Lower leg skin (tissue), 4 donors: ENCODE results near the gene TET1. TPM values are rescaled to one million over a fixed set of nuclear protein-coding genes. Genes with fewer than 3 reads are reported as not detected.

ENCODE experiments used
- DNase-seq, 2 donors: peaks; one replicate each; pipeline ENCODE4 v3.0.0-alpha.2; 2019; ENCODE audit warnings: low spot score in 2 of 2
- H3K4me3 ChIP-seq: fragments of 200-600 bp; sonication (generic); 2 replicates; pipeline ENCODE4 v1.5.1; 2017; ENCODE audit warnings: mild to moderate bottlenecking, low read depth; ENCODE audit not compliant: poor library complexity, severe bottlenecking
- POLR2A ChIP-seq, 2 donors: fragments of 450-650 bp; IDR thresholded peaks; one replicate each; pipeline ENCODE4 v1.6.1; 2016 to 2017; ENCODE audit warnings: antibody characterized with exemption in 2 of 2, mild to moderate bottlenecking in 1 of 2, moderate library complexity in 1 of 2
- WGBS, 2 donors: methylation state at CpG; one replicate each; pipeline ENCODE4 v1.1.5; 2018; 5-methylcytosine and 5-hydroxymethylcytosine counted together
- intact Hi-C: fragments of 100-400 bp; cut with DNase I; formaldehyde crosslinking; loops from one replicate; pipeline ENCODE4 v1.15.0; 2023; ENCODE audit warnings: low total_unique reads
- total RNA-seq, 4 donors: library from RNA; depleted of rRNA; stranded (reverse); fragments of >200 nt; gene quantifications; one replicate each; pipeline ENCODE4 v1.1.0, GENCODE V29; 2016
- TF ChIP-seq, protein P1 (sequence below), 3 donors: fragments of 450-650 bp; IDR thresholded peaks; one replicate each; pipeline ENCODE4 v1.5.1; 2016; ENCODE audit warnings: antibody characterized with exemption in 3 of 3, mild to moderate bottlenecking in 3 of 3, moderate library complexity in 2 of 3

Gene TET1
- total RNA-seq, 4 donors from 2014 or later, result 1.1 to 3.8 (median 1.9) TPM

DNA sequence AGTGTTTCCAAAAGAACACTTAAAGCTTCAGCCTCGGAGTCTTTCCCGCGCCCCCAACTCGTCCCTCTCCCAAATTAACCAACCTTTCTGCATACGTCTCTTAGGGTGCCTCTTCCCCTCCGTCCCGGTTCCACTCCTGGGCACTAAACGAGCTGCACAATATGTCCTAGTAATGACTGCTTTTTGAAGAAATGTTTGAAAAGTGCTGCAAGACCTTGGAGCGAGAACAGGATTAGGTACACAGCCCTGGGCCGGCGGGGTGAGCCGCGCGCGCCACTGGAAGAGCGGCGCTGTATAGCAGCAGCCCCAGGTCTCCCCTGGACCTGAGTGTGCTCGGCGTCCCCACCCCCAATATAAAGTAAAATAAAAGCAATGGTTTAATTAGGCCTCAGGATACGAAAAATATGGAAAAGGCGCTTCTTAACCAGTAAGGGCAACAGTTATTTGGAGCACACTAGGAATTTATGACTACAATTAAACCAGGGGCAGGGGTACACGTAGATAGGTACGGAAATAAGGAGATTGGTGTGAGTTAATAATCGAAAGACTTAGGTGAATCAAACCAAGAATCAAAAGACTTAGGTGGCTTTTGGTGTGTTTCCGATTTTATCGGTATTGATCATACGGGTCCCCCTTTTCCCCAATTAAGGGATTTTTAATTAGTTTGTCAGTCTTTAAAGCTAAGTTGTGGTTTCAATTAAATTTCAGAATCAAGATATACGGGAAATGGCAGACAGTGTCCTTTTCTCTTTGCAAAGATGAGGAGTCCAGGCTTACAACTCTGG lies 1.9 kb downstream of the TET1 start:
- no peak for DNase-seq
- intact Hi-C loops, result no loop called here
- WGBS, 2 donors, result 48 to 56% methylated on average over 28 of the region's 28 CpGs
- H3K4me3 ChIP-seq, result no peak overlapping the region
- no peak for TF ChIP-seq POLR2A (IDR thresholded peaks at IDR 0.05)
- TF ChIP-seq, protein P1, sequence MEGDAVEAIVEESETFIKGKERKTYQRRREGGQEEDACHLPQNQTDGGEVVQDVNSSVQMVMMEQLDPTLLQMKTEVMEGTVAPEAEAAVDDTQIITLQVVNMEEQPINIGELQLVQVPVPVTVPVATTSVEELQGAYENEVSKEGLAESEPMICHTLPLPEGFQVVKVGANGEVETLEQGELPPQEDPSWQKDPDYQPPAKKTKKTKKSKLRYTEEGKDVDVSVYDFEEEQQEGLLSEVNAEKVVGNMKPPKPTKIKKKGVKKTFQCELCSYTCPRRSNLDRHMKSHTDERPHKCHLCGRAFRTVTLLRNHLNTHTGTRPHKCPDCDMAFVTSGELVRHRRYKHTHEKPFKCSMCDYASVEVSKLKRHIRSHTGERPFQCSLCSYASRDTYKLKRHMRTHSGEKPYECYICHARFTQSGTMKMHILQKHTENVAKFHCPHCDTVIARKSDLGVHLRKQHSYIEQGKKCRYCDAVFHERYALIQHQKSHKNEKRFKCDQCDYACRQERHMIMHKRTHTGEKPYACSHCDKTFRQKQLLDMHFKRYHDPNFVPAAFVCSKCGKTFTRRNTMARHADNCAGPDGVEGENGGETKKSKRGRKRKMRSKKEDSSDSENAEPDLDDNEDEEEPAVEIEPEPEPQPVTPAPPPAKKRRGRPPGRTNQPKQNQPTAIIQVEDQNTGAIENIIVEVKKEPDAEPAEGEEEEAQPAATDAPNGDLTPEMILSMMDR (IDR thresholded peaks at IDR 0.05), result no peak

DNA sequence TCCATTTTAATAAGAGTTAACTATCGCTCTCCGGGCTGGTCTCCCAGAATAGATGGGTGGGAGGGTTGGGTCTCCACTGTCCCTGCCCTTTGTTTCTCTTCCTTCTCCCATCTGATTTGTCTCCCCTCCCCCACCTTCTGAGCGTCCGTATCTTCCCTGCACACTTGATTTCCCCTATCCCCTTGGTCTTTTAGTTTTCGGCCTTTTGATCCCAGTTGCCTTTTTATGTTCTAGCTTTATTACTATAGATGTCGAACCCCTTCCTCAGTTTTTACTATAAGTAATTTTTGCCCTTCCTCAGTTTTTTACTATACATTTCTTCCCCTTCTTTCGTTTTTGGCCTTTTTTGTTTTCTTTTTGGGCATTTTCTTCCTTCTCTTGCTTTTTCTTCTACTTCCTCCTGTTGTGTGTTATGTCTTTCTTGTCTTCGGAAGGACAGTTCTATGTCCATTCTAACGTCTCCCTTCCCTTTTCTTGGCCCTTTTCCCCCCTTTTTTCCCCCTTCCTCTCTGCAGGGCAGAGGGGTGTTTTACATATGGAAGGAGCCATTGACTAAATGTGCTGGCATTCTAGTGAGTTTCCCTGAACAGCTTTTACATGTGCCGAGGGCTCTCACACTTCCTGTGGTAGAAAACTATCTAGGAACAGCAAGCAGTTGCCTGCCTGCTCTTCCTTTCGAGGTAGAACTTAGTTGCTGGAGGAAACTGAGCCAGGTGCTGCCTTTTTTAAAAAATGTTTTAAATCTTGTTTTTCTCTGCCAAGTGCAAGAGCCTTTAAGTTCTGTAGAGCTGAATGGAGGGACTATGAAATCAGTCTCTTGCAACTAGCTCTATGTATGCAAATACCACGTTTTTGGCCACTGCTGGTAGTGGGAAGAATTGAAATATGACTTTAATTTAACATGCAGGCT lies 2.8 kb downstream of the TET1 start:
- H3K4me3 ChIP-seq, result no peak overlapping the region
- TF ChIP-seq, protein P1 (IDR thresholded peaks at IDR 0.05), result no peak
- TF ChIP-seq POLR2A (IDR thresholded peaks at IDR 0.05), result no peak
- intact Hi-C loops, result no loop called here
- DNase-seq, result no peak
- 40 to 46% methylated on average over 12 of the region's 12 CpGs for WGBS, 2 donors

DNA sequence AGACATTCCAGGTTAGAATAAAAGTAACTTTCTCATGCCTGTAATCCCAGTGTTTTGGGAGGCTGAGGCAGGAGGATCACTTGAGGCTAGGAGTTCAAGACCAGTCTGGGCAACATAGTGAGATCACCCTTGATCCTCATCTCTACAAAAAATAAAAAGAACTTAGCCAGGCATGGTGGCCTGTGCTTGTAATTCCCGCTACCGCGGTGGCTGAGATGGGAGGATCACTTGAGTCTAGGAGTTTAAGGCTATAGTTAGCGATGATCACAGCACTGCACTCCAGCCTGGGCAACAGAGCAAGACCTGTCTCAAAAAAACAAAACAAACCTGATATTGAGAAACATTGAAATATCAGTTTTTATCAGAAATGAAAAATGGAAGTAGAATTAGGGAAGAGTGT lies 4.6 kb downstream of the TET1 start:
- TF ChIP-seq, protein P1 (IDR thresholded peaks at IDR 0.05), result no peak
- no peak for TF ChIP-seq POLR2A (IDR thresholded peaks at IDR 0.05)
- DNase-seq, result no peak
- intact Hi-C loops, result no loop called here
- H3K4me3 ChIP-seq, result no peak overlapping the region
- 74 to 94% methylated on average over 3 to 4 of the region's 4 CpGs for WGBS, 2 donors

DNA sequence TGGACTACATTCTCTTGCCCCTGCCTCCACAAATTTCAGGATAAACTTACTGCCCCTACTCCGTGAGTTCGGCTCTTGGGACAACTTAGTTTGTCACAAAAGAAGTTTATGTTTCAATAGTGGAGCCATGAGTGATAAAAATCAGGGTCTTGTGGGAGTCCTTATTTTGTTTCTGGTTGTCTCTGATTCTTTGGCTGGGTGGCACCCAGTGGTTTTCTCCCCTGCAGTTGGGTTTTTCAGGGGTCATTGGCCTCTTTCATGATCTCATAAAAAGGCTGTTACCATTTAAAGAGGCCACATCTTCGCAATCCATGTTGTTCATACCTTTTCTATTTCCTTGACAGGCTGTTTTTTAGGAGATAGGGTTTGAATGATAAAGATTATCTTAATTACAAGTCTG lies 5.5 kb downstream of the TET1 start:
- no peak for DNase-seq
- WGBS, 2 donors, result 91 to 92% methylated on average over 3 of the region's 3 CpGs
- intact Hi-C loops, result no loop called here
- no peak for TF ChIP-seq POLR2A (IDR thresholded peaks at IDR 0.05)
- TF ChIP-seq, protein P1 (IDR thresholded peaks at IDR 0.05), result no peak
- no peak overlapping the region for H3K4me3 ChIP-seq

DNA sequence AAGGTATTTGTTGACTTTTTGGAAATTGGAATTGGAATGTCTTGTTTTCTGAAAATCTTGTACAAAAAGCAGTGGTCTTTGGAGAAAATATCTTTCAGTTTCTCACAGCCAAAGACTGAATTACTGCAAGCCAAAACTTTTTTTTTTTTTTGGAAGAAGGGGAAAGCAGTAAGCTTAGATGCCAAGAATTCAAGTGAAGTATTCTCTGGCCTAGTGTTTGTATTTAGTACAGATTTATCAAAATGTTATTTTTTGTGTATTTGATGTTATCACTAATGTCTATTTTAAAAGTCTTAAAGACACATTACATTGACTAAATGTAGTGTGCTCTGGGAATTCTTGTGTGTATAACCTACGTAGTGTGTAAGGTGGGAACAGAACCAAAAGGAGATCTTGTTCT lies 6.2 kb downstream of the TET1 start:
- H3K4me3 ChIP-seq, result no peak overlapping the region
- 64% methylated on average over 1 of the region's 1 CpG for WGBS, 2 donors
- DNase-seq, result no peak
- intact Hi-C loops, result no loop called here
- TF ChIP-seq POLR2A (IDR thresholded peaks at IDR 0.05), result no peak
- TF ChIP-seq, protein P1 (IDR thresholded peaks at IDR 0.05), result no peak
